Activated T-cell treated with anti-CD3 and anti-CD28 coated beads, Interleukin-2, amount 50 U/mL, for 72 hours (primary cell): ENCODE data around the gene SESN1. TPM values are rescaled to one million over a fixed set of nuclear protein-coding genes. Genes with fewer than 3 reads are reported as not detected.
A peak's percentile ranks its signal among the peaks of the same experiment; 100 is the strongest.
"Not testable (repeated sequence)": the region's sequence is repeated elsewhere in the genome, so short reads cannot be mapped to it uniquely, and the experiment has no call there.

Experiments
- ATAC-seq, 2 donors: fragments of 150-1000 bp; cut with Tn5 transposase; replicated peaks in 1 of 2; 2 replicates each; pipeline ENCODE4 v1.10.0; 2021; ENCODE audit warnings: moderate library complexity in 2 of 2, mild to moderate bottlenecking in 1 of 2
- DNase-seq, 2 donors: peaks; one replicate each; pipeline ENCODE4 v3.0.0; 2021 to 2022; ENCODE audit warnings: mixed read lengths in 1 of 2
- H3K27ac Mint-ChIP-seq: one replicate; pipeline ENCODE4 v1.8.0; 2022; ENCODE audit warnings: mild to moderate bottlenecking, moderate library complexity, mixed read lengths
- H3K27me3 Mint-ChIP-seq: one replicate; pipeline ENCODE4 v1.8.0; 2022; ENCODE audit warnings: low read depth, mixed read lengths
- H3K36me3 Mint-ChIP-seq, 2 donors: one replicate each; pipeline ENCODE4 v1.8.0; 2022; ENCODE audit warnings: mixed read lengths in 2 of 2, mild to moderate bottlenecking in 1 of 2; ENCODE audit not compliant: insufficient read depth in 2 of 2
- H3K4me1 Mint-ChIP-seq: one replicate; pipeline ENCODE4 v1.8.0; 2022; ENCODE audit warnings: low read depth, mixed read lengths
- H3K4me3 Mint-ChIP-seq, 2 donors: one replicate each; pipeline ENCODE4 v1.8.0; 2022; ENCODE audit warnings: mild to moderate bottlenecking in 2 of 2, mixed read lengths in 2 of 2, moderate library complexity in 2 of 2
- H3K9me3 Mint-ChIP-seq, 2 donors: one replicate each; pipeline ENCODE4 v1.8.0; 2022; ENCODE audit warnings: mixed read lengths in 2 of 2
- total RNA-seq, 2 donors: library from RNA; stranded (reverse); gene quantifications; one replicate each; pipeline ENCODE4 v1.2.3, GENCODE V29; 2022

The SESN1 gene
- 10 to 100 TPM; 16.2 to 25.7 TPM for total RNA-seq

- H3K4me3 Mint-ChIP-seq = peak within 1 kb of the TSS; percentile 86 to 93
- DNase-seq = peak; percentile 97
- H3K27me3 Mint-ChIP-seq = no peaks in the 10 kb centered on the region
- peak within 1 kb of the TSS; percentile 93 for H3K27ac Mint-ChIP-seq
- H3K4me1 Mint-ChIP-seq = peaks cover 53% of the 10 kb centered on the region
- peak; percentile 81 to 84 for ATAC-seq
- H3K36me3 Mint-ChIP-seq = no peaks in the 10 kb centered on the region
- no peaks in the 10 kb centered on the region for H3K9me3 Mint-ChIP-seq
Measured at GRCh38 chr6:109094416-109095035, at the start of gene SESN1. SESN1 (minus strand) TSS chr6:109094846; CDS start chr6:109094073, 773 bp downstream.

DNA sequence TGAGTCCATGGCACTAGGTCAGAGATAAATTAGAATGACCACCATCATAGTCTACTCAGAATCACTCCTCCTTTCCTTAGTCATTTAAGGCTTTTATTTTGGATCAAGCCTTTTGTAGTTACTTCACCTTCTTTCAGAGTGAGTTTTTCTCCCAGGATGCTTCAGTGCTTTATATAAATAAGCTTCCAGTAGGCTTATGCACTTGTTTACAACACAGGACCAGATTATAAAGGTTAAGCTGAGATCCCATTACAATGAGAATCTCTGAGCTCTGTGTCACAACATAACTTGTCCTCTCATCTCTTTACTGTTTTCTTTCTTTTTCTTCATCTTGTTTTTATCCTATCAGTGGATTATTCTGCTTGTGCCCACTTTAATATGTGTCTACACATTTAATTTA, 48.5 kb upstream of the SESN1 start:
- no peak for ATAC-seq

GRCh38 chr6:109142067-109142466, 47.4 kb upstream of the SESN1 start:
- not testable (repeated sequence) for H3K4me1 Mint-ChIP-seq, H3K9me3 Mint-ChIP-seq, H3K27me3 Mint-ChIP-seq, DNase-seq, H3K4me3 Mint-ChIP-seq, H3K36me3 Mint-ChIP-seq, ATAC-seq, H3K27ac Mint-ChIP-seq

More for the DNA sequence above, 48.5 kb upstream of the SESN1 start:
- DNase-seq = no peak
- no peaks in the 10 kb centered on the region for H3K9me3 Mint-ChIP-seq
- H3K4me3 Mint-ChIP-seq = no peak overlapping the region
- no peaks in the 10 kb centered on the region for H3K4me1 Mint-ChIP-seq
- no peaks in the 10 kb centered on the region for H3K27me3 Mint-ChIP-seq
- peaks cover 7 to 13% of the 10 kb centered on the region in 2 donors for H3K36me3 Mint-ChIP-seq
- H3K27ac Mint-ChIP-seq = peak overlapping the region; percentile 67

GRCh38 chr6:109139109-109139508, 44.5 kb upstream of the SESN1 start:
- no peaks in the 10 kb centered on the region for H3K4me1 Mint-ChIP-seq
- H3K4me3 Mint-ChIP-seq = no peak overlapping the region
- no peak for DNase-seq
- no peaks in the 10 kb centered on the region for H3K27me3 Mint-ChIP-seq
- H3K9me3 Mint-ChIP-seq = peaks cover 1 to 2% of the 10 kb centered on the region in 2 donors
- H3K36me3 Mint-ChIP-seq = peaks cover 2 to 10% of the 10 kb centered on the region in 2 donors
- no peak for ATAC-seq
- no peak overlapping the region for H3K27ac Mint-ChIP-seq

GRCh38 chr6:109136530-109136929, 41.9 kb upstream of the SESN1 start:
- H3K27me3 Mint-ChIP-seq, DNase-seq, H3K27ac Mint-ChIP-seq, H3K9me3 Mint-ChIP-seq, ATAC-seq, H3K4me1 Mint-ChIP-seq, H3K4me3 Mint-ChIP-seq: not testable (repeated sequence)
- H3K36me3 Mint-ChIP-seq = peaks cover 2 to 17% of the 10 kb centered on the region in 2 donors

GRCh38 chr6:109136039-109136438, 41.4 kb upstream of the SESN1 start:
- DNase-seq, H3K4me1 Mint-ChIP-seq, H3K27me3 Mint-ChIP-seq, H3K27ac Mint-ChIP-seq, H3K9me3 Mint-ChIP-seq, ATAC-seq, H3K4me3 Mint-ChIP-seq: not testable (repeated sequence)
- peaks cover 2 to 16% of the 10 kb centered on the region in 2 donors for H3K36me3 Mint-ChIP-seq

DNA sequence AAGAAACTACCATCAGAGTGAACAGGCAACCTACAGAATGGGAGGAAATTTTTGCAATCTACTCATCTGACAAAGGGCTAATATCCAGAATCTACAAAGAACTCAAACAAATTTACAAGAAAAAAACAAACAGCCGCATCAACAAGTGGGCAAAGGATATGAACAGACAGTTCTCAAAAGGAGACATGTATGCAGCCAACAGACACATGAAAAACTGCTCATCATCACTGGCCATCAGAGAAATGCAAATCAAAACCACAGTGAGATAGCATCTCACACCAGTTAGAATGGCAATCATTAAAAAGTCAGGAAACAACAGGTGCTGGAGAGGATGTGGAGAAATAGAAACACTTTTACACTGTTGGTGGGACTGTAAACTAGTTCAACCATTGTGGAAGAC, 41.0 kb upstream of the SESN1 start:
- DNase-seq, ATAC-seq, H3K4me1 Mint-ChIP-seq: not testable (repeated sequence)

GRCh38 chr6:109130065-109130464, 35.4 kb upstream of the SESN1 start:
- Mint-ChIP-seq H3K4me1 (peaks cover 6% of the 10 kb centered on the region), H3K27ac (no peak overlapping the region), H3K27me3 (no peaks in the 10 kb centered on the region), H3K4me3 (no peak overlapping the region), H3K36me3 (peaks cover 4 to 15% of the 10 kb centered on the region in 2 donors), H3K9me3 (peaks cover 1 to 2% of the 10 kb centered on the region in 2 donors)
- DNase-seq (no peak), ATAC-seq (peak in 1 of 2 donors; percentile 32)

More for the DNA sequence above, 41.0 kb upstream of the SESN1 start:
- peaks cover 2 to 12% of the 10 kb centered on the region in 2 donors for H3K36me3 Mint-ChIP-seq
- not testable (repeated sequence) for H3K4me3 Mint-ChIP-seq, H3K27ac Mint-ChIP-seq, H3K9me3 Mint-ChIP-seq, H3K27me3 Mint-ChIP-seq

GRCh38 chr6:109125504-109125903, 30.9 kb upstream of the SESN1 start:
- no peaks in the 10 kb centered on the region for H3K9me3 Mint-ChIP-seq
- no peak overlapping the region for H3K27ac Mint-ChIP-seq
- ATAC-seq (no peak), DNase-seq (no peak)
- peaks cover 13% of the 10 kb centered on the region for H3K4me1 Mint-ChIP-seq
- peaks cover 2 to 3% of the 10 kb centered on the region in 2 donors for H3K36me3 Mint-ChIP-seq
- H3K27me3 Mint-ChIP-seq = no peaks in the 10 kb centered on the region
- H3K4me3 Mint-ChIP-seq = no peak overlapping the region

GRCh38 chr6:109124219-109124618, 29.6 kb upstream of the SESN1 start:
- Mint-ChIP-seq H3K27ac (no peak overlapping the region), H3K9me3 (no peaks in the 10 kb centered on the region), H3K4me1 (peaks cover 18% of the 10 kb centered on the region), H3K36me3 (no peaks in the 10 kb centered on the region), H3K27me3 (no peaks in the 10 kb centered on the region), H3K4me3 (no peak overlapping the region)
- no peak for ATAC-seq
- DNase-seq = no peak

DNA sequence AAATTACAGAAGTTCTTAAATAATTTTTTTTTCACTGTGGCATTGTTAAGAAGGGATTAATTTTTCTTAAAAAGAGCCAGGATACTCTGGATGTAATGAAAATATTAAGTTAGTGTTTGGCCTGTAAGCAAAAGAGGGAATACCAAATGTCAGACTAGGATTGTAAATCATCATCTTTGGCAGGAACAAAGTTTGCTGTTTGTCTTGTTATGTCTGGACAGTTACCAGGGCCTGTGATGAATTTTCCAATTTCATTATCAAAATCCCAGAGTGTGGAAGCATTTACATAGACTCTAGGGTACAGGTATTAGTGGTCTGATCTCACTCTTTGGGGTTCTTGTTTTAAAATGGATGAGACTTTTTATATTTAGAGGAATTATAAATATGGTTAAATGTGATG, 26.8 kb upstream of the SESN1 start:
- no peaks in the 10 kb centered on the region for H3K27me3 Mint-ChIP-seq

GRCh38 chr6:109118871-109119354, 24.3 kb upstream of the SESN1 start:
- no peaks in the 10 kb centered on the region for H3K36me3 Mint-ChIP-seq
- H3K9me3 Mint-ChIP-seq = no peaks in the 10 kb centered on the region
- no peak overlapping the region for H3K27ac Mint-ChIP-seq
- H3K27me3 Mint-ChIP-seq = no peaks in the 10 kb centered on the region
- DNase-seq (no peak), ATAC-seq (no peak)
- H3K4me1 Mint-ChIP-seq = peaks cover 18% of the 10 kb centered on the region
- no peak overlapping the region for H3K4me3 Mint-ChIP-seq

More for the DNA sequence above, 26.8 kb upstream of the SESN1 start:
- Mint-ChIP-seq H3K4me1 (peaks cover 18% of the 10 kb centered on the region), H3K9me3 (no peaks in the 10 kb centered on the region), H3K36me3 (no peaks in the 10 kb centered on the region), H3K4me3 (no peak overlapping the region), H3K27ac (no peak overlapping the region)
- ATAC-seq = no peak
- DNase-seq = no peak

DNA sequence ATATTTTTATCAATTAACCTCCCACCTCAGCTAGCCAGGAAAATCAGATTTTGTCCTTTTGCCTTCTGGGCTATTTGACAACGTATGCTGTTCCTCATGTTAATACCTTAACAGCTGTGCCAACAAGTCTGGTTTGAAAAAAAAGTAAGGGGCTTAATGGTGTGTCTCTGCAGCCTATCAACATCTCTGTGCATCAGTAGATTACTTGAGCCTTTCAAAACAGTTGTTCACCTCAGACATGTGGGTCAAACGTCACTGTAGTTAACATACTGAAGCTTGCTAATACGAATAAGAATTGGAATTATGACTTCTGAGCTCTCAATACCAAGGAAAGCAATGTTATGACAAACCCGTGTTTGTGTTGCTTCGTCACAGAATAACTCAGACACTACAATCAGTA, 23.7 kb upstream of the SESN1 start:
- no peak overlapping the region for H3K4me3 Mint-ChIP-seq
- H3K36me3 Mint-ChIP-seq = no peaks in the 10 kb centered on the region
- no peak overlapping the region for H3K27ac Mint-ChIP-seq
- H3K27me3 Mint-ChIP-seq = no peaks in the 10 kb centered on the region
- DNase-seq (no peak), ATAC-seq (no peak)
- H3K4me1 Mint-ChIP-seq = peaks cover 18% of the 10 kb centered on the region
- H3K9me3 Mint-ChIP-seq = no peaks in the 10 kb centered on the region
